ENCODE data around the gene AP2A2. TPM values are rescaled to one million over a fixed set of nuclear protein-coding genes. Genes with fewer than 3 reads are reported as not detected.
A peak's percentile ranks its signal among the peaks of the same experiment; 100 is the strongest.

AP2A2 gene
- total RNA-seq, 1 donor from 2014 or later = 48.5 TPM

DNA sequence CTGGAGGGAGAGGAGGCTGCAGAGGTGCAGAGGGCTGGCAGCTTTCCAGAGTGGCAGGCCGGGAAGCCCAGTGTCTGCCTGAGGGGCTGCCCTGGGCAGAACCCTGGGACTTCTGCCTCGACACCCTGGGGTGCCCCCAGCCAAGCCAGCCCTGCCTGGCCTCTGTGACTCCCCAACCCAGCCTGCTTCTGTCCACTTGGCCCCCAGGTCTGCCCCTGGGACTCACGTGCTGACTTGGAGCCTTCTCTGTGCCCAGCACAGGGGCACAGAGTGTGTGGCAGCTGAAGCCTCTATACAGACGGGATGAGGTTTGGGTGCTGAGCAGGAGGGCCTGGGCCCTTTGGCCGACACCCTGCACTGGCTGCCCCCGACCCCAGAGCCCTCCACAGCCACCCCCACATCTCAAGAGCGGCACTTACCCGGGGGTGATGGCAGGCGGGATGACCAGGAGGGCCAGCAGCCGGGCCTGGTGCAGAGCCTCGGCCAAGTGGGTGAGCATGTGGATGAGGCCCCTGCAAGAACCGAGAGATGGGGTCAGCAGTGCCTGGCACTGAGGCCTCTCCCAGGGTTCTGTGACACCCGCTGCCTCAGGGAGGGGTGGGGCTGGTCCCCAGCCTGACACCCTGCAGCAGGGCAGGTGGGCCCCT lies 32.5 kb upstream of the AP2A2 start:
- no peak overlapping the region for H3K4me3 ChIP-seq (ENCODE audit: low read depth, low read length)
- TF ChIP-seq, protein P1, sequence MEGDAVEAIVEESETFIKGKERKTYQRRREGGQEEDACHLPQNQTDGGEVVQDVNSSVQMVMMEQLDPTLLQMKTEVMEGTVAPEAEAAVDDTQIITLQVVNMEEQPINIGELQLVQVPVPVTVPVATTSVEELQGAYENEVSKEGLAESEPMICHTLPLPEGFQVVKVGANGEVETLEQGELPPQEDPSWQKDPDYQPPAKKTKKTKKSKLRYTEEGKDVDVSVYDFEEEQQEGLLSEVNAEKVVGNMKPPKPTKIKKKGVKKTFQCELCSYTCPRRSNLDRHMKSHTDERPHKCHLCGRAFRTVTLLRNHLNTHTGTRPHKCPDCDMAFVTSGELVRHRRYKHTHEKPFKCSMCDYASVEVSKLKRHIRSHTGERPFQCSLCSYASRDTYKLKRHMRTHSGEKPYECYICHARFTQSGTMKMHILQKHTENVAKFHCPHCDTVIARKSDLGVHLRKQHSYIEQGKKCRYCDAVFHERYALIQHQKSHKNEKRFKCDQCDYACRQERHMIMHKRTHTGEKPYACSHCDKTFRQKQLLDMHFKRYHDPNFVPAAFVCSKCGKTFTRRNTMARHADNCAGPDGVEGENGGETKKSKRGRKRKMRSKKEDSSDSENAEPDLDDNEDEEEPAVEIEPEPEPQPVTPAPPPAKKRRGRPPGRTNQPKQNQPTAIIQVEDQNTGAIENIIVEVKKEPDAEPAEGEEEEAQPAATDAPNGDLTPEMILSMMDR (conservative IDR thresholded peaks at IDR 0.05; ENCODE audit: low read depth, low read length) = no peak
- no peak for DNase-seq (ENCODE audit: low read depth)

DNA sequence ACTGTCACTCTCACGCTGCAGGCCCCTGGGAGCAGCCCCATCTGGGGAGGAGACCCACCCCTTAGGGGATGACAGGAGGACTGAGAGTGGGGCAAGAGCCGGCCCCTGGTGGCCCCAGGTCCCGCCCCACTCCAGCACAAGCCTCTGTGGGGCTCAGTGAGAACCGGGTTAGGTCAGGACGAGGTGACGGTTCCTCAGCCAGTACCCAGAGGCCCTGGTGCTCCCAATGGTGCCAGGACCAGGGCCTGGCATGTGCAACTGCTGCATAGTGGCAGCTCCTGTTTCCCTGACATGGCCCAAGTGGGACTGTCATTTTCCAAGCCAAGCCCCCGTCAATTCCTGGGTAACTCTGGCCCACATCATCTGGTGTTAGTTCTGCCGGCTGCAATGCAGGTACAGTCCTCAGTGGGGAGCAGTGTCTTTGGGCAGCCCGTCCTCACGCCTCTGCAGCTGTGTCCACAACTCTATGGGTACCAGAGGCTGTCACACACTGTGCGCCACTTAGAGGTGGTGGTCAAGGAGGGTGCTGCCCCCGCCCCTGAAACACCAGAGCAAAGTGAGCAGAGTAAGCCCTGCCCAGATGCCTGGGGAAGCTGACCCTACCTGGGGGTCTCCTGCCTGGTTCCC lies 31.0 kb upstream of the AP2A2 start:
- DNase-seq (ENCODE audit: low read depth) = no peak
- TF ChIP-seq, protein P1 (conservative IDR thresholded peaks at IDR 0.05; ENCODE audit: low read depth, low read length) = peak; percentile 18

DNA sequence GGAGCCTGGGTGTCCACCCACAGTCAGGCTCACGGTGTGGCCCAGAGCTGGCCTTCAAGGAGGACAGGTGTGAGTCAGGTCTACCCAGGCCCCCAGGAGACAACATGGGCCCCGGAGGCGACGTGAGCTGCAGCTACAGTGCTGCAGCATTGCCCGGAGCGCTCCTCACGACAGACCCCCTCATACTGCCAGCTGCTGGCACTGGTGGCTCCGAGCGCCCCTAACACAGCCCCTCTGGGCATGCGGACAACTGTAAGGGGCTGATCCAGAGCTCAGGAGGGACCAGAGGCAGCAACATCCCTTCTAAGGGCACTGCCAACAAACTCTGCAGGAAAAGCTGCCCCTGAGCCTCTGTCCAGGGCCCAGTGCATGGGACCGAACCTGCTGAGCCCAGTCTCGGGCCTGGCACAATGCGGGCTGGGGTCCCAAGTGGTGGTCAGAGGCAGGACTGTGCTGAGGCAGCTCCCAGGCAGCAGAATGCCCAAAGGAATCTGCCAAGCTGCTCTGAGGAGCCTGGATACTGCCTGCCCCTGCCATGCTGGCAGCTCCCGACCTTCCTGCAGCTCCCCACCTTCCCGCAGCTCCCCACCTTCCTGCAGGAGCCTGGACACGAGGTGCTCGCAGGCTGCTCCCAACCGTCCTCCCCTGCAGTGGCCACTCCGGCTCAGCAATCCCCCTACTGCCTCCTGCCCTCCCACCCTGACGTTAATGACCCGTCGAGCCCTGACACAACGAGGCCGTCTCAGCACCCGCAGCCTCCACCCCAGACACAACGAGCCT lies 30.1 kb upstream of the AP2A2 start:
- TF ChIP-seq, protein P1 (conservative IDR thresholded peaks at IDR 0.05; ENCODE audit: low read depth, low read length) = no peak
- no peak overlapping the region for H3K4me3 ChIP-seq (ENCODE audit: low read depth, low read length)
- DNase-seq (ENCODE audit: low read depth) = no peak

More for the DNA sequence above, 31.0 kb upstream of the AP2A2 start:
- no peak overlapping the region for H3K4me3 ChIP-seq (ENCODE audit: low read depth, low read length)

DNA sequence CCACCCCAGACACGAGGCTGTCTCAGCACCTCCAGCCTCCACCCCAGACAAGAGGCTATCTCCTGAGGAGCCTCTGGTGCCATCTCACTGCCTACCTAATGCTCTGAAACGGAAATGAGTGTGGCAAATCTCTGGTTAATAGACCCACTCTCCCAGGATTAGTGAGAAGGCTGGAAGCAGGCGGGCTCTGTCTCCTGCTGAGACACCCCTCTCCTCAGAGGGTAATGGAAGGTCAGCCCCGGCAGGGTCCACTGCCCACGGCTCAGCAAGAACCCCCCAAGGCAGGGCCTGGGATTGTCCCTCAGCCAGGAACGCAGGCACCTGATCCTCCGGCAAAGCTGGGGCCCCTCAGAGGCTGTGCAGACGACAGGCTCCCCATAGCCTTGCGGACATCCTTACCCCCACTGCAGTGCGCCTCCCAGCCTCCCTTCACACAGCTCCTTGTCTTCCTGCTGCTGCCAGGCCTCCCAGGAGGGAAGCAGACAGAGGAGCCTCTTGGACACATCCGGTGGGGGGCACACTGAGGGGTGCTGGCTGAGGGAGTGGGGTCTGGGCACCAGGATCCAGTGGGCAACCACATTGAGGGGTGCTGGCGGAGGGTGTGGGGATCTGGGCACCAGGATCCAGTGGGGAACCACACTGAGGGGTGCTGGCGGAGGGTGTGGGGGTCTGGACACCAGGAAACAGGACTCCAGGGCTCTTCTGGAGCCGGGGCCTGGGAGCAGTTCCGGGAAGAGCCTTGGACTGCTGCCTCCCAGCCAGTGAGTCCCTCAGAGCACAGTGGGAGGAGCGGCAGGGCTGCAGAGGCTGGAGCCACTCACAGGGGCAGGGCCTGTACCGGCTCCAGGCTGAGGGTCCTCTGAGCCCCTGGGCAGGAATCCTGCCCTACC lies 28.2 kb upstream of the AP2A2 start:
- DNase-seq (ENCODE audit: low read depth) = no peak
- no peak overlapping the region for H3K4me3 ChIP-seq (ENCODE audit: low read depth, low read length)
- TF ChIP-seq, protein P1 (conservative IDR thresholded peaks at IDR 0.05; ENCODE audit: low read depth, low read length) = no peak

DNA sequence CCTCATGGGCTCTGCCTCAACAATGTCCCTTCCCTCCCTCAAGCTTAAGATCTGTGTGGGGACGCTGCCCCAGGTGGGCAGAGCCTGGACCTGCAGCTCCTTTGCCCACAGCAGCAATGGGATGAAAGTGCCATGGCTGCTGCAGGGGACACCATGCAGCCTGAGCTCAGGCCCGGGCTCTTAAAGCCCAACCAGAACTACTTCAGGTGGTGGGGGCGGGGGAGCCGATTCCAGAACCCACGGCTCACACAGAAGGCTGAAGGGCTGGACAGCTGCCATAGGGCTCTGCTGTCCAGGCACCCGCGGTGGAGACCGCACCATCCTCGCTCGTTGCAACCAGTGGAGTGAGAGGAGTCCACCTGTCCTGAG lies 27.5 kb upstream of the AP2A2 start:
- no peak for DNase-seq (ENCODE audit: low read depth)
- TF ChIP-seq, protein P1 (conservative IDR thresholded peaks at IDR 0.05; ENCODE audit: low read depth, low read length) = peak; percentile 50
- no peak overlapping the region for H3K4me3 ChIP-seq (ENCODE audit: low read depth, low read length)

DNA sequence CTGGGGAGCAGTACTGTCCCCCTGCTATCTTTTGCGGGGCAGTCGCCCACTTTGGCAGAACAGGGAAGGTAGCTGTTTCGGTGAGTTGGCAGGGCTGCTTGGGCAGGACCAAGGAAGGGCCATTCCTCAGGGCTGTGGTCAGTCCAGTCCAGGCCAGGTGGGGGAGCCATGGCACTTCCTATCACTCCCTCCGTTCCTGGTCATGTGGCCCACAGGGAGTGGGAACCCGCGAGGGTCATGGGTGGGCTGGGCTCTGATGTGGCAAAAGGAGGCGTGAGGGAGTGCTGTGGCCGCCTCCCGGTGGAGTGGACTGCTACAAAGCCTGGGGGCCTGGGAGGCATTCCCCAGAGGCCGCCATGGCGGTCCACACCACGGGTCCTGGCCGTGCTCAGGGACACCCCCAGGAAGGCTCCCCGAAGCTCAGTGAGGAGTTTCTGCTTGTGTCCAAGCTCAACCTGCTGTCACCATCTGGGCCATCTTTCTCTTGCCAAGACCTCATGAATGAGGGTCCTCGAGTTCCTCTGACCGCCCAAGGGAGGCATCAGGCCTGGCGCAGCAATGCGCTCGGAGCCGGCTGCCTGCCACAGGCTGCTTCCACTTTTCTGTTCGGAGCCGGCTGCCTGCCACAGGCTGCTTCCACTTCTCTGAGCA lies 27.0 kb upstream of the AP2A2 start:
- DNase-seq (ENCODE audit: low read depth) = no peak
- TF ChIP-seq, protein P1 (conservative IDR thresholded peaks at IDR 0.05; ENCODE audit: low read depth, low read length) = peak; percentile 45
- H3K4me3 ChIP-seq (ENCODE audit: low read depth, low read length) = no peak overlapping the region

Data from epithelial cell of proximal tubule (primary cell).